ENCODE data around the gene MYLK.

Gene MYLK

GRCh38 chr3:123593381-123593780, 290.8 kb downstream of the MYLK start:
- DNase-seq (ENCODE audit: low read depth), result no peak
- no peak overlapping the region for H3K4me3 ChIP-seq (ENCODE audit: low read depth, low read length)
- TF ChIP-seq CTCF (IDR thresholded peaks at IDR 0.05; ENCODE audit: control insufficient read depth, extremely low read depth, insufficient read depth), result no peak

GRCh38 chr3:123590685-123591450, 293.3 kb downstream of the MYLK start:
- TF ChIP-seq CTCF (IDR thresholded peaks at IDR 0.05; ENCODE audit: control insufficient read depth, extremely low read depth, insufficient read depth), result no peak
- no peak for DNase-seq (ENCODE audit: low read depth)
- H3K4me3 ChIP-seq (ENCODE audit: low read depth, low read length), result no peak overlapping the region

- H3K4me3 ChIP-seq (ENCODE audit: low read depth, low read length), result no peak overlapping the region
- no peak for TF ChIP-seq CTCF (IDR thresholded peaks at IDR 0.05; ENCODE audit: control insufficient read depth, extremely low read depth, insufficient read depth)
- DNase-seq (ENCODE audit: low read depth), result no peak
Observed at GRCh38 chr3:123587401-123587800, 296.7 kb downstream of the MYLK start.

GRCh38 chr3:123586968-123587367, 297.2 kb downstream of the MYLK start:
- no peak for TF ChIP-seq CTCF (IDR thresholded peaks at IDR 0.05; ENCODE audit: control insufficient read depth, extremely low read depth, insufficient read depth)
- no peak for DNase-seq (ENCODE audit: low read depth)
- peak overlapping the region; percentile 75 for H3K4me3 ChIP-seq (ENCODE audit: low read depth, low read length)

- peak; percentile 47 for DNase-seq (ENCODE audit: low read depth)
- no peak for TF ChIP-seq CTCF (IDR thresholded peaks at IDR 0.05; ENCODE audit: control insufficient read depth, extremely low read depth, insufficient read depth)
Observed at GRCh38 chr3:123586131-123586530, 298.0 kb downstream of the MYLK start.

GRCh38 chr3:123584988-123585937, 298.9 kb downstream of the MYLK start, which contains the start of gene HACD2:
HACD2 (minus strand) TSS chr3:123585053; CDS start chr3:123585027, 26 bp downstream.
- no peak for TF ChIP-seq CTCF (IDR thresholded peaks at IDR 0.05; ENCODE audit: control insufficient read depth, extremely low read depth, insufficient read depth)
- peak; percentile 96 for DNase-seq (ENCODE audit: low read depth)
- peak within 1 kb of the TSS; percentile 75 for H3K4me3 ChIP-seq (ENCODE audit: low read depth, low read length)

More at GRCh38 chr3:123586131-123586530, 298.0 kb downstream of the MYLK start:
- H3K4me3 ChIP-seq (ENCODE audit: low read depth, low read length), result peak overlapping the region; percentile 75
